Body of pancreas (tissue), 4 donors: ENCODE measurements around the gene EIF3A. TPM values are rescaled to one million over a fixed set of nuclear protein-coding genes. Genes with fewer than 3 reads are reported as not detected.
A peak's percentile ranks its signal among the peaks of the same experiment; 100 is the strongest.

ENCODE experiments used
- ATAC-seq: fragments of 150-250 bp; one replicate; pipeline ENCODE4 v1.9.1; 2016
- DNase-seq, 4 donors: peaks; one replicate each; pipeline ENCODE4 v3.0.0-alpha.2; 2019
- H3K27ac ChIP-seq, 4 donors: fragments of 200-600 bp; sonication (generic); 1 replicate in 3 of 4; 2 replicates in 1 of 4; pipeline versions ENCODE4 v1.5.1 to v1.6.1; 2016 to 2019; ENCODE audit warnings: mild to moderate bottlenecking in 1 of 4, mixed read lengths in 1 of 4, moderate library complexity in 1 of 4
- H3K27me3 ChIP-seq, 2 donors: fragments of 200-600 bp; sonication (generic); one replicate each; pipeline ENCODE4 v1.6.0; 2016; ENCODE audit warnings: mild to moderate bottlenecking in 1 of 2
- H3K36me3 ChIP-seq, 2 donors: fragments of 200-600 bp; sonication (generic); replicated peaks in 1 of 2; 2 replicates each; pipeline ENCODE4 v1.5.1; 2016; ENCODE audit warnings: low read depth in 2 of 2; ENCODE audit not compliant: insufficient read depth in 1 of 2
- H3K4me1 ChIP-seq: fragments of 200-600 bp; sonication (generic); one replicate; pipeline ENCODE4 v1.6.0; 2016
- H3K4me3 ChIP-seq, 2 donors: fragments of 200-600 bp; sonication (generic); 1 replicate in 1 of 2; 2 replicates in 1 of 2; pipeline ENCODE4 v1.5.1; 2016 to 2019
- H3K9me3 ChIP-seq, 3 donors: fragments of 200-600 bp; sonication (generic); 1 replicate in 2 of 3; 2 replicates in 1 of 3; pipeline ENCODE4 v1.5.1; 2016
- POLR2A ChIP-seq, 3 donors: fragments of 450-650 bp; IDR thresholded peaks; one replicate each; pipeline ENCODE4 v1.6.1; 2016; ENCODE audit warnings: antibody characterized with exemption in 3 of 3, mild to moderate bottlenecking in 2 of 3
- WGBS, 2 donors: methylation state at CpG; one replicate each; pipeline ENCODE4 v1.1.5; 2017; 5-methylcytosine and 5-hydroxymethylcytosine counted together
- intact Hi-C: fragments of 100-400 bp; cut with DNase I; formaldehyde crosslinking; loops from one replicate; pipeline ENCODE4 v1.15.1; 2023
- total RNA-seq, 2 donors: library from RNA; depleted of rRNA; stranded (reverse); fragments of >200 nt; gene quantifications; one replicate each; pipeline ENCODE4 v1.1.0, GENCODE V29; 2016
- TF ChIP-seq, protein P1 (sequence below), 7 experiments: fragments of 450-650 bp in 4 of 7; fragments of 200-600 bp in 3 of 7; sonication (generic) in 3 of 7; IDR thresholded peaks; one replicate each; pipeline ENCODE4 v1.5.1; 2016 to 2019; ENCODE audit warnings: antibody characterized with exemption in 7 of 7

The EIF3A gene
- total RNA-seq, 2 donors from 2014 or later, result 107 to 114 TPM

GRCh38 chr10:119026301-119027110 lies 54.1 kb downstream of the EIF3A start:
- intact Hi-C loops, result no loop called here
- H3K9me3 ChIP-seq, result no peaks in the 10 kb centered on the region
- H3K36me3 ChIP-seq, result no peaks in the 10 kb centered on the region
- peaks cover 46% of the 10 kb centered on the region for H3K4me1 ChIP-seq
- no peak for TF ChIP-seq POLR2A (IDR thresholded peaks at IDR 0.05)
- peak overlapping the region; percentile 82 to 93 (median 86) for H3K27ac ChIP-seq
- 59 to 67% methylated on average over 17 to 18 of the region's 18 CpGs for WGBS, 2 donors
- no peak for ATAC-seq
- H3K27me3 ChIP-seq, result no peaks in the 10 kb centered on the region
- no peak for DNase-seq
- no peak overlapping the region for H3K4me3 ChIP-seq

GRCh38 chr10:119025776-119026175 lies 54.8 kb downstream of the EIF3A start:
- DNase-seq, result peak; percentile 41 to 73 (median 64)
- Histone ChIP-seq H3K36me3 (no peaks in the 10 kb centered on the region), H3K27ac (peak overlapping the region; percentile 82 to 93 (median 86)), H3K27me3 (no peaks in the 10 kb centered on the region), H3K4me3 (no peak overlapping the region), H3K4me1 (peaks cover 40% of the 10 kb centered on the region), H3K9me3 (no peaks in the 10 kb centered on the region)
- 48 to 59% methylated on average over 7 of the region's 7 CpGs for WGBS, 2 donors
- ATAC-seq, result peak; percentile 29
- intact Hi-C loops, result no loop called here
- TF ChIP-seq, protein P1, sequence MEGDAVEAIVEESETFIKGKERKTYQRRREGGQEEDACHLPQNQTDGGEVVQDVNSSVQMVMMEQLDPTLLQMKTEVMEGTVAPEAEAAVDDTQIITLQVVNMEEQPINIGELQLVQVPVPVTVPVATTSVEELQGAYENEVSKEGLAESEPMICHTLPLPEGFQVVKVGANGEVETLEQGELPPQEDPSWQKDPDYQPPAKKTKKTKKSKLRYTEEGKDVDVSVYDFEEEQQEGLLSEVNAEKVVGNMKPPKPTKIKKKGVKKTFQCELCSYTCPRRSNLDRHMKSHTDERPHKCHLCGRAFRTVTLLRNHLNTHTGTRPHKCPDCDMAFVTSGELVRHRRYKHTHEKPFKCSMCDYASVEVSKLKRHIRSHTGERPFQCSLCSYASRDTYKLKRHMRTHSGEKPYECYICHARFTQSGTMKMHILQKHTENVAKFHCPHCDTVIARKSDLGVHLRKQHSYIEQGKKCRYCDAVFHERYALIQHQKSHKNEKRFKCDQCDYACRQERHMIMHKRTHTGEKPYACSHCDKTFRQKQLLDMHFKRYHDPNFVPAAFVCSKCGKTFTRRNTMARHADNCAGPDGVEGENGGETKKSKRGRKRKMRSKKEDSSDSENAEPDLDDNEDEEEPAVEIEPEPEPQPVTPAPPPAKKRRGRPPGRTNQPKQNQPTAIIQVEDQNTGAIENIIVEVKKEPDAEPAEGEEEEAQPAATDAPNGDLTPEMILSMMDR (IDR thresholded peaks at IDR 0.05), result no peak
- TF ChIP-seq POLR2A (IDR thresholded peaks at IDR 0.05), result no peak

DNA sequence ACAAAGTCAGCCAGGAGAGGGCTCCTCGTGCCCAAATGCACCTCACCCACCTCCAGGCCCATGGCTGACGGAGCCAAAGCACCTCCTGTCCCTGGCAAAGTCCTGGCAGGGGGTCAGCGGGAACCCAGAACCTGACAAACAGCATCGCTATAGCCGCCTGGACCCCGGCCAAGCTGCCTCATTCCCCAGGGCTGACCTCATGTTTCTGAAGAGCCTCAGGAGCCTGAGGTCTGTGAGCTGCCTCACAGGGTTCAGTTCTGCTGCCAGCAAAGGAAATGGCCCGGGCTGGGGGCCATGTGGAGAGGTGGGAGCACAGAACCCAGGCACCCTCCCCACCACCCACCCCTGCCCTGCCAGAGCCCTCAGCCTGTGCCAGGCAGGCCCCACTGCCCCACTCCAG lies 55.3 kb downstream of the EIF3A start:
- Histone ChIP-seq H3K36me3 (no peaks in the 10 kb centered on the region), H3K4me1 (peaks cover 35% of the 10 kb centered on the region), H3K27me3 (no peaks in the 10 kb centered on the region), H3K9me3 (no peaks in the 10 kb centered on the region), H3K4me3 (no peak overlapping the region), H3K27ac (peak overlapping the region; percentile 82 to 93 (median 86))
- ATAC-seq (peak; percentile 69), DNase-seq (peak; percentile 85 to 94 (median 92))
- TF ChIP-seq POLR2A (IDR thresholded peaks at IDR 0.05), result peak in 1 of 3 donors; percentile 51
- TF ChIP-seq, protein P1 (IDR thresholded peaks at IDR 0.05), result peak in 1 of 7 experiments; percentile 11
- intact Hi-C loops, result no loop called here
- WGBS, 2 donors, result 40 to 53% methylated on average over 1 to 6 of the region's 7 CpGs

DNA sequence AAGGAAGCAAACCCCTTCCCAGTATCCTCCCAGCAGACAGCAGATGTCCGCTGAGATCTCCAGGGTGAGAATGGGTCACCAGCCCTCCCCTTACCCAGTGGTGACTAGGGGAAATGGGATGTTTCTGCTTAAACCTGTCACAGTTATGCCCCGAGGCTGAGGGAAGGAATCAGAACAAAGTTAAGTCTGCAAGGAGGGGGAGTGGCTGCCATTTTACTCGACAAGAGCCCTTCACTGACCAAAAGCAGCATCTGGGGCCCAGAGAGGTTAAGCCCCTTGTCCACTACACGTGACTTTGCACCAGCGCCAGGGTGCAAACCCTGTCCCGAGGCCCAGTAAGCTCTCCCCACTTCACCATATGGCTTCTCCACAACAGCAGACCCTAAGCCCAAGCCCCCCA lies 55.7 kb downstream of the EIF3A start:
- H3K9me3 ChIP-seq, result no peaks in the 10 kb centered on the region
- peaks cover 34% of the 10 kb centered on the region for H3K4me1 ChIP-seq
- DNase-seq, result no peak
- H3K27ac ChIP-seq, result peak overlapping the region; percentile 82 to 93 (median 86)
- H3K27me3 ChIP-seq, result no peaks in the 10 kb centered on the region
- intact Hi-C loops, result no loop called here
- WGBS, 2 donors, result 63 to 80% methylated on average over 4 to 6 of the region's 6 CpGs
- H3K4me3 ChIP-seq, result no peak overlapping the region
- no peak for ATAC-seq
- TF ChIP-seq POLR2A (IDR thresholded peaks at IDR 0.05), result no peak
- TF ChIP-seq, protein P1 (IDR thresholded peaks at IDR 0.05), result peak in 1 of 7 experiments; percentile 18
- no peaks in the 10 kb centered on the region for H3K36me3 ChIP-seq

DNA sequence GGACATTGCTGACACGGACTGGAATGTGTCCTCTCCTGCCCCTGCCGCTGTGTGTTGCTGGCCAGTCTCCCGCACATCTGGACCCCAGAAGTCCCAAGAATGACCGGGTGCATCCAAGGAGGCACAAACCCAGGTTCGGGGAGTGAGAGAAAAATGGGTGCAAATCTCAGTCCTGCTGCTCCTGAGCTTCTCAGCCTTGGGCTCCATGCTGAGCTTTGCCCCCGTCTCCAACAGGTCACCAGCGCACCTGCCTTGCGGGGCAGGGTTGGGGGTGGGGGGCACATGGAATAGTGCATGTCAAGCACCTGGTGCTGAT lies 57.1 kb downstream of the EIF3A start:
- intact Hi-C loops, result no loop called here
- H3K27ac ChIP-seq, result no peak overlapping the region
- DNase-seq (no peak), ATAC-seq (no peak)
- no peak overlapping the region for H3K4me3 ChIP-seq
- no peaks in the 10 kb centered on the region for H3K36me3 ChIP-seq
- no peaks in the 10 kb centered on the region for H3K9me3 ChIP-seq
- H3K4me1 ChIP-seq, result peaks cover 27% of the 10 kb centered on the region
- no peak for TF ChIP-seq POLR2A (IDR thresholded peaks at IDR 0.05)
- TF ChIP-seq, protein P1 (IDR thresholded peaks at IDR 0.05), result no peak
- H3K27me3 ChIP-seq, result no peaks in the 10 kb centered on the region
- 61 to 78% methylated on average over 5 to 7 of the region's 8 CpGs for WGBS, 2 donors
